AG08395 (cell line): ENCODE results near the gene ME2.
A peak's percentile ranks its signal among the peaks of the same experiment; 100 is the strongest.
"Not testable (repeated sequence)": the region's sequence is repeated elsewhere in the genome, so short reads cannot be mapped to it uniquely, and the experiment has no call there.

Experiments used
- DNase-seq: peaks from one replicate; pipeline ENCODE4 v3.0.0; 2012; ENCODE audit warnings: mixed read lengths, low spot score

ME2 gene

GRCh38 chr18:50924372-50924771 is 45.5 kb downstream of the ME2 start:
- peak; percentile 9 for DNase-seq

GRCh38 chr18:50926521-50926920 is 47.6 kb downstream of the ME2 start:
- DNase-seq, result no peak

- DNase-seq, result peak; percentile 3
Observed at GRCh38 chr18:50928551-50928950, 49.6 kb downstream of the ME2 start.

- no peak for DNase-seq
Observed at GRCh38 chr18:50933684-50934083, 54.8 kb downstream of the ME2 start.

GRCh38 chr18:50934545-50935211 is 55.8 kb downstream of the ME2 start:
- DNase-seq, result no peak

- DNase-seq, result no peak
Observed at GRCh38 chr18:50935493-50936191, 56.7 kb downstream of the ME2 start.

GRCh38 chr18:50937183-50937582 is 58.3 kb downstream of the ME2 start:
- no peak for DNase-seq

- no peak for DNase-seq
Observed at GRCh38 chr18:50938912-50939311, 60.0 kb downstream of the ME2 start.

GRCh38 chr18:50944245-50944932 is 65.5 kb downstream of the ME2 start:
- peak; percentile 41 for DNase-seq

- DNase-seq, result not testable (repeated sequence)
Observed at GRCh38 chr18:50945918-50946317, 67.0 kb downstream of the ME2 start.

GRCh38 chr18:50947899-50948298 is 69.0 kb downstream of the ME2 start:
- peak; percentile 24 for DNase-seq

- no peak for DNase-seq
Observed at GRCh38 chr18:50949185-50949584, 70.3 kb downstream of the ME2 start.

GRCh38 chr18:50950626-50951025 is 71.7 kb downstream of the ME2 start:
- no peak for DNase-seq

GRCh38 chr18:50953822-50954221 is 74.9 kb downstream of the ME2 start:
- DNase-seq, result no peak

GRCh38 chr18:50955253-50955652 is 76.3 kb downstream of the ME2 start:
- DNase-seq, result no peak

- DNase-seq, result no peak
Observed at GRCh38 chr18:50956116-50956515, 77.2 kb downstream of the ME2 start.

GRCh38 chr18:50961974-50962373 is 83.1 kb downstream of the ME2 start:
- no peak for DNase-seq

- DNase-seq, result peak; percentile 89
Observed at GRCh38 chr18:50967714-50968661, 89.1 kb downstream of the ME2 start, which contains the start of gene ELAC1. ELAC1 (plus strand) TSS chr18:50968040; CDS start chr18:50974405, 6,365 bp downstream.

- no peak for DNase-seq
Observed at GRCh38 chr18:50969448-50969847, 90.5 kb downstream of the ME2 start.

- no peak for DNase-seq
Observed at GRCh38 chr18:50970006-50970405, 91.1 kb downstream of the ME2 start.

GRCh38 chr18:50972404-50972803 is 93.5 kb downstream of the ME2 start:
- DNase-seq, result not testable (repeated sequence)
